Spleen (tissue), 3 donors: ENCODE measurements around the gene SERBP1.

Experiments
- POLR2A ChIP-seq, 3 donors: fragments of 450-650 bp; IDR thresholded peaks; one replicate each; pipeline ENCODE4 v1.5.1; 2017; ENCODE audit warnings: antibody characterized with exemption in 3 of 3, mild to moderate bottlenecking in 1 of 3
- POLR2AphosphoS5 ChIP-seq, 3 donors: sonication (generic); formaldehyde crosslinking; IDR thresholded peaks; one replicate each; pipeline ENCODE4 v1.5.1; 2017; ENCODE audit warnings: antibody characterized with exemption in 3 of 3

DNA sequence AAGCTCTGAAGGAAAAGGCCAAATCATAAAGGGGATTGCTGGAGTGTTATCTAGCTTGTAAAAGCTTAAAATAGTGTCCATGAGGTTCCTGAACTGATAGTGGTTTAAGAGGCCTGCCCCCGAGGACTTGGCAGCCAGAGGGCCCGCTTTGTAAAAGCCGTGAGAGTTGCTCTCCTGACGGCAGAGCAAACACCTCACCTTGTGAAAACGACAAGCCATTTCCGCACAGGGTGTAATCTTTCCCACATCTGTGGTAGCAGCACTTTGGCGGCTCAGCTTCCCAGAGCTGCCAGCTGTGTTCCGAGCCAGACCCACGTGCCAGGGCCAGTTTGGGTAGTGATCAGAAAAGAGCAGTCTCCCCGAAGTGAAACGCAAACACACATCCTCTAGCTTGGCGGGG, 37.0 kb downstream of the SERBP1 start:
- TF ChIP-seq POLR2AphosphoS5 (IDR thresholded peaks at IDR 0.05), result no peak
- no peak for TF ChIP-seq POLR2A (IDR thresholded peaks at IDR 0.05)
